Cardiac muscle cell (in vitro differentiated cells and primary cell): ENCODE measurements around the gene MAGED2. TPM values are rescaled to one million over a fixed set of nuclear protein-coding genes. Genes with fewer than 3 reads are reported as not detected.

Experiments
- DNase-seq, 2 donors: peaks; one replicate each; pipeline versions ENCODE4 v3.0.0 to v3.0.0-alpha.2; 2010 to 2017; ENCODE audit warnings: low read depth in 1 of 2, low spot score in 1 of 2
- H3K27ac ChIP-seq: fragments of 200-600 bp; sonication (generic); 2 replicates; pipeline ENCODE4 v1.5.1; 2016
- H3K27me3 ChIP-seq: fragments of 200-600 bp; sonication (generic); 2 replicates; pipeline ENCODE4 v1.6.0; 2016; ENCODE audit warnings: control low read depth
- H3K36me3 ChIP-seq: fragments of 200-600 bp; sonication (generic); 2 replicates; pipeline ENCODE4 v1.5.1; 2016; ENCODE audit warnings: control low read depth
- H3K4me1 ChIP-seq: fragments of 200-600 bp; sonication (generic); 2 replicates; pipeline ENCODE4 v1.8.1; 2017; ENCODE audit warnings: low read depth, mild to moderate bottlenecking, mixed run types
- H3K4me3 ChIP-seq: fragments of 200-600 bp; sonication (generic); 2 replicates; pipeline ENCODE4 v1.5.1; 2016; ENCODE audit warnings: mild to moderate bottlenecking
- H3K9me3 ChIP-seq: fragments of 200-600 bp; sonication (generic); 2 replicates; pipeline ENCODE4 v1.5.1; 2017; ENCODE audit warnings: low read depth, mild to moderate bottlenecking, control low read depth
- polyA plus RNA-seq: library from polyadenylated mRNA; unstranded; fragments of >200 nt; fragmentation: Nextera tagmentation; extraction: Ambion mirVana; gene quantifications from 2 replicates; pipeline ENCODE4 v1.2.1, GENCODE V29; 2016
- total RNA-seq: library from RNA; depleted of rRNA; stranded (reverse); fragments of >200 nt; gene quantifications from 2 replicates; pipeline ENCODE4 v1.2.3, GENCODE V29; 2016
- TF ChIP-seq, protein P1 (sequence below): IDR thresholded peaks from 2 replicates; pipeline ENCODE4 v1.5.1; 2012; ENCODE audit warnings: low read depth, mild to moderate bottlenecking, low read length

Gene MAGED2
- total and polyA plus RNA-seq, 2 experiments from 2014 or later, result 778 to 1,145 TPM

GRCh38 chrX:54798137-54798536 is 9.4 kb upstream of the MAGED2 start, which contains the start of gene ITIH6:
Gene ITIH6 (minus strand): TSS chrX:54798255. CDS start chrX:54798210, 45 bp downstream.
- Histone ChIP-seq H3K9me3 (no peaks in the 10 kb centered on the region), H3K36me3 (no peaks in the 10 kb centered on the region), H3K27ac (no peak within 1 kb of the TSS), H3K4me3 (no peak within 1 kb of the TSS), H3K27me3 (no peaks in the 10 kb centered on the region), H3K4me1 (no peaks in the 10 kb centered on the region)
- TF ChIP-seq, protein P1, sequence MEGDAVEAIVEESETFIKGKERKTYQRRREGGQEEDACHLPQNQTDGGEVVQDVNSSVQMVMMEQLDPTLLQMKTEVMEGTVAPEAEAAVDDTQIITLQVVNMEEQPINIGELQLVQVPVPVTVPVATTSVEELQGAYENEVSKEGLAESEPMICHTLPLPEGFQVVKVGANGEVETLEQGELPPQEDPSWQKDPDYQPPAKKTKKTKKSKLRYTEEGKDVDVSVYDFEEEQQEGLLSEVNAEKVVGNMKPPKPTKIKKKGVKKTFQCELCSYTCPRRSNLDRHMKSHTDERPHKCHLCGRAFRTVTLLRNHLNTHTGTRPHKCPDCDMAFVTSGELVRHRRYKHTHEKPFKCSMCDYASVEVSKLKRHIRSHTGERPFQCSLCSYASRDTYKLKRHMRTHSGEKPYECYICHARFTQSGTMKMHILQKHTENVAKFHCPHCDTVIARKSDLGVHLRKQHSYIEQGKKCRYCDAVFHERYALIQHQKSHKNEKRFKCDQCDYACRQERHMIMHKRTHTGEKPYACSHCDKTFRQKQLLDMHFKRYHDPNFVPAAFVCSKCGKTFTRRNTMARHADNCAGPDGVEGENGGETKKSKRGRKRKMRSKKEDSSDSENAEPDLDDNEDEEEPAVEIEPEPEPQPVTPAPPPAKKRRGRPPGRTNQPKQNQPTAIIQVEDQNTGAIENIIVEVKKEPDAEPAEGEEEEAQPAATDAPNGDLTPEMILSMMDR, result no peak
- DNase-seq, result no peak

DNA sequence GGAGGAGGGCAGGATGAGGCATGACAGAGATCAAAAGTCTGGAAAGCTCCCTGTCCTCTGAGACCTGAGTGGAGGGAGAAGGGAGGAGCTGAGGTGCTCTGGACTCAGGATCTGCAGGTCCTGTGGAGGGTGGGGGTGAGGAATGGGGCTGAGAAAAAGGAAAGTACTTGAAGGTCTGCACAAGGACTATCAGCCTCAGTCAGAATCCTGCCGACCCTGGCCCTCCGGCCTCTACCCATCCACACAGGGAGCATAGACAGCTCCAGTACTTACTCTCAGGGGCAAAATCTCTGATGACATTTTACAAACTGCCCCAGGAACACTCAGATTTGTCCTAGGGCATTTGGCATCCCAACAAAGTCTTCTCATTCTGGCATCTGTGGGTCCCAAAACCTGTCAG is 8.5 kb upstream of the MAGED2 start:
- TF ChIP-seq, protein P1, result no peak
- H3K36me3 ChIP-seq, result no peaks in the 10 kb centered on the region
- no peak for DNase-seq
- no peak overlapping the region for H3K4me3 ChIP-seq
- no peak overlapping the region for H3K27ac ChIP-seq
- H3K27me3 ChIP-seq, result no peaks in the 10 kb centered on the region
- no peaks in the 10 kb centered on the region for H3K4me1 ChIP-seq
- H3K9me3 ChIP-seq, result no peaks in the 10 kb centered on the region

- TF ChIP-seq, protein P1, result no peak
- peak; percentile 72 to 86 for DNase-seq
- Histone ChIP-seq H3K9me3 (no peaks in the 10 kb centered on the region), H3K27me3 (no peaks in the 10 kb centered on the region), H3K36me3 (peaks cover 22% of the 10 kb centered on the region), H3K27ac (peak overlapping the region; percentile 53), H3K4me1 (no peaks in the 10 kb centered on the region), H3K4me3 (peak overlapping the region; percentile 81)
These were observed 612 bp downstream of the MAGED2 start for GRCh38 chrX:54808109-54808604.

- Histone ChIP-seq H3K27ac (peak overlapping the region; percentile 56), H3K27me3 (no peaks in the 10 kb centered on the region), H3K9me3 (no peaks in the 10 kb centered on the region), H3K4me3 (peak overlapping the region; percentile 81), H3K4me1 (no peaks in the 10 kb centered on the region), H3K36me3 (peaks cover 29% of the 10 kb centered on the region)
- peak; percentile 96 to 97 for DNase-seq
- TF ChIP-seq, protein P1, result no peak
These were observed 1.3 kb downstream of the MAGED2 start for GRCh38 chrX:54808605-54809483.

DNA sequence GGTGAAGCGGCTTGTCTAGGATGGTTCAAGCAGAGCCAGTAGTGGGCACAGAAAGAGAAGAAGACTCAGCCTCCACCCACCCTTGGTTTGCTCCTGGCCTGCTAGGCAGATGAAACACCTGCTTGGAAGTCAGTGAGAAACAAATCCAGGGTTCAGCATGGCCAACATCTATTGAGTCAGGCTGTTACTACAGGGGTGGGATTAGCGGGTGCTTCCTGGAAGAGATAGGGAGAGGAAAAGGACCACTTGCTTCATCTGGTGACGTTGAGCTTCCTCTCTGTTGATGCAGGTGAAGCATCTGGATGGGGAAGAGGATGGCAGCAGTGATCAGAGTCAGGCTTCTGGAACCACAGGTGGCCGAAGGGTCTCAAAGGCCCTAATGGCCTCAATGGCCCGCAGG is 3.0 kb downstream of the MAGED2 start:
- peaks cover 33% of the 10 kb centered on the region for H3K36me3 ChIP-seq
- TF ChIP-seq, protein P1, result no peak
- no peaks in the 10 kb centered on the region for H3K4me1 ChIP-seq
- H3K9me3 ChIP-seq, result no peaks in the 10 kb centered on the region
- H3K27me3 ChIP-seq, result no peaks in the 10 kb centered on the region
- no peak overlapping the region for H3K4me3 ChIP-seq
- H3K27ac ChIP-seq, result no peak overlapping the region
- DNase-seq, result no peak
